GM12891 (cell line): Measurements from ENCODE around the gene AK9.

ENCODE experiments used
- DNase-seq: peaks from one replicate; pipeline ENCODE4 v3.0.0; 2011; ENCODE audit warnings: low spot score; ENCODE audit not compliant: insufficient read length
- FAIRE-seq: peaks from 2 replicates; lab custom pipeline; 2011; peaks lifted over from hg19 to GRCh38; lab: Jason Lieb, UNC
- PAX5 ChIP-seq: IDR thresholded peaks from 2 replicates; pipeline ENCODE4 v1.6.1; 2011; ENCODE audit warnings: low read length, moderate library complexity, mild to moderate bottlenecking; ENCODE audit not compliant: insufficient read depth, severe bottlenecking
- POLR2A ChIP-seq: IDR thresholded peaks from 2 replicates; pipeline ENCODE4 v1.6.1; 2011; ENCODE audit warnings: low read depth, low read length, control low read depth
- POLR2AphosphoS5 ChIP-seq: IDR thresholded peaks from 2 replicates; pipeline ENCODE4 v1.6.1; 2011; ENCODE audit warnings: low read depth, low read length, control low read depth
- POU2F2 ChIP-seq: IDR thresholded peaks from 2 replicates; pipeline ENCODE4 v1.6.1; 2011; ENCODE audit warnings: low read depth, mild to moderate bottlenecking, control low read depth, low read length, moderate library complexity
- SPI1 ChIP-seq: IDR thresholded peaks from 2 replicates; pipeline ENCODE4 v1.6.1; 2011; ENCODE audit warnings: low read depth, low read length, control low read depth
- TAF1 ChIP-seq: IDR thresholded peaks from 2 replicates; pipeline ENCODE4 v1.6.1; 2011; ENCODE audit warnings: low read depth, low read length, control low read depth

The AK9 gene

GRCh38 chr6:109485266-109485935 lies 205.6 kb downstream of the AK9 start:
- TF ChIP-seq POLR2A = no peak
- TF ChIP-seq PAX5 = no peak
- no peak for TF ChIP-seq POLR2AphosphoS5
- no peak for TF ChIP-seq POU2F2
- no peak for TF ChIP-seq TAF1
- no peak for TF ChIP-seq SPI1
- FAIRE-seq = no peak
- no peak for DNase-seq

- no peak for DNase-seq
- TF ChIP-seq POLR2A (no peak), PAX5 (no peak), TAF1 (no peak), POLR2AphosphoS5 (no peak), SPI1 (no peak), POU2F2 (no peak)
- no peak for FAIRE-seq
These were observed 206.9 kb downstream of the AK9 start for GRCh38 chr6:109484122-109484521.

- DNase-seq (no peak), FAIRE-seq (no peak)
- TF ChIP-seq POLR2A = no peak
- TF ChIP-seq PAX5 = no peak
- TF ChIP-seq SPI1 = no peak
- TF ChIP-seq TAF1 = no peak
- TF ChIP-seq POU2F2 = no peak
- no peak for TF ChIP-seq POLR2AphosphoS5
These were observed 207.3 kb downstream of the AK9 start for GRCh38 chr6:109483735-109484057.

- no peak for TF ChIP-seq PAX5
- 0 out of 2 replicates have a peak, but pooled peaks have one; percentile 49 for TF ChIP-seq POLR2A
- TF ChIP-seq TAF1 = peak; percentile 42; the same call in 1 of the 2 replicates
- TF ChIP-seq POLR2AphosphoS5 = no peak; the same call in 1 of the 2 replicates
- FAIRE-seq (peak; percentile 79), DNase-seq (peak; percentile 87)
These were observed 207.9 kb downstream of the AK9 start, which contains the start of gene ZBTB24 for GRCh38 chr6:109482905-109483734. Gene ZBTB24, minus strand, starts transcription at chr6:109483219. Its CDS starts 1,193 bp downstream, at chr6:109482026.

GRCh38 chr6:109480993-109481480 lies 210.0 kb downstream of the AK9 start:
- TF ChIP-seq POLR2AphosphoS5 (no peak), TAF1 (no peak), PAX5 (no peak), POLR2A (no peak), SPI1 (no peak), POU2F2 (no peak)
- FAIRE-seq (no peak), DNase-seq (no peak)

GRCh38 chr6:109478841-109479624 lies 212.0 kb downstream of the AK9 start:
- DNase-seq = no peak
- FAIRE-seq = no peak

GRCh38 chr6:109478222-109478805 lies 212.7 kb downstream of the AK9 start:
- TF ChIP-seq TAF1 (no peak), POLR2A (no peak), POLR2AphosphoS5 (no peak), SPI1 (no peak), PAX5 (no peak), POU2F2 (no peak)
- FAIRE-seq (no peak), DNase-seq (no peak)

More at GRCh38 chr6:109478841-109479624, 212.0 kb downstream of the AK9 start:
- TF ChIP-seq SPI1 = no peak
- TF ChIP-seq POLR2AphosphoS5 = no peak
- TF ChIP-seq POU2F2 = no peak
- no peak for TF ChIP-seq TAF1
- no peak for TF ChIP-seq PAX5

- no peak for FAIRE-seq
- no peak for TF ChIP-seq SPI1
- TF ChIP-seq TAF1 = no peak
- TF ChIP-seq POLR2A = no peak
- no peak for TF ChIP-seq PAX5
- no peak for TF ChIP-seq POU2F2
- TF ChIP-seq POLR2AphosphoS5 = no peak
- DNase-seq = no peak
These were observed 213.3 kb downstream of the AK9 start for GRCh38 chr6:109477725-109478124.

GRCh38 chr6:109477184-109477583 lies 213.8 kb downstream of the AK9 start:
- FAIRE-seq (no peak), DNase-seq (no peak)
- TF ChIP-seq POLR2A = no peak
